ENCODE measurements around the gene ZSCAN26. TPM values are rescaled to one million over a fixed set of nuclear protein-coding genes. Genes with fewer than 3 reads are reported as not detected.

Gene ZSCAN26
- total and polyA plus RNA-seq, 2 of the 8 experiments (the other 6 are each of a cell fraction or from before 2014, with no cell fraction given): 7.0 to 8.5 TPM

- no peak for TF ChIP-seq ATF2 (IDR thresholded peaks at IDR 0.05; ENCODE audit: low read length)
- peak; percentile 59; the same call in 1 of the 2 replicates for TF ChIP-seq TBP (IDR thresholded peaks at IDR 0.05; ENCODE audit: low read depth, low read length)
- TF ChIP-seq PHF8 (conservative IDR thresholded peaks at IDR 0.05; ENCODE audit: low read depth, low read length): 0 out of 2 replicates have a peak, but pooled peaks have one; percentile 39
- TF ChIP-seq CHD2 (IDR thresholded peaks at IDR 0.05; ENCODE audit: low read length): no peak
- TF ChIP-seq NRF1 (IDR thresholded peaks at IDR 0.05; ENCODE audit: low read depth, low read length): no peak
- TF ChIP-seq RFX5 (IDR thresholded peaks at IDR 0.05; ENCODE audit: borderline replicate concordance, low read depth, low read length): no peak
- no peak for TF ChIP-seq CREB1 (IDR thresholded peaks at IDR 0.05)
- no peak for TF ChIP-seq CEBPB (IDR thresholded peaks at IDR 0.05; ENCODE audit: low read depth, low read length)
Measured at GRCh38 chr6:28218312-28219248, 48.4 kb upstream of the ZSCAN26 start (continued).
